Hepatocyte (in vitro differentiated cells): Measurements from ENCODE around the gene CCDC91.

Experiments
- EZH2 ChIP-seq: fragments of 200-600 bp; sonication (generic); IDR thresholded peaks from 2 replicates; pipeline ENCODE4 v1.6.1; 2016; ENCODE audit warnings: antibody characterized with exemption, mild to moderate bottlenecking, borderline replicate concordance
- TF ChIP-seq, protein P1 (sequence below): fragments of 200-600 bp; sonication (generic); IDR thresholded peaks from 2 replicates; pipeline ENCODE4 v1.5.1; 2016; ENCODE audit warnings: antibody characterized with exemption, mild to moderate bottlenecking; ENCODE audit not compliant: poor library complexity

DNA sequence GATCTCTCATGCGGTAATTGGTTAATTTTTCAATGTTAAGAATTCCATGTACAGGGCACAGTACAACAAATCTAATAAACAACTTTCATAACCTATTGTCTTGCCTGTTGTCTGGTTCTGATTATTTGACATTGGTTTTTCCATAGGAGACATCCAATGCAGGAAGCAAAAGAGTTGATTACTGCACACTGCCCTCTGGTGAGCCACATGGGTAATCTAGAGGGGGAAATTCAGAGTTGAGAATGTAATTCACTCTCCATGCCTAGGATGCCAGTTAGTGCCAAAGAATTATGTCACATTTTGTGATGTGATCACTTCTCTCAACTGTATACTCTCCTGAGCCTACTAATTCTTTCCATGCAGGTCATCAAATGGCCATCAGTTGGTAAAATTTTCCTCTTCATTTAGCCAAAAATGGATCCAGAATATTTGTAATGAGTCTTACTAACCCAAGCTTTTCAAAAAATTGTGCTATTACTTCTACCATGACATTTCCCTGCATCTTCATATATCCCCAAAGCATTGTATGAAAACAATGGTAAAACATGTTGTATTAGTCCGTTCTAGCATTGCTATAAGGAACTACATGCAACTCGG, 17.7 kb upstream of the CCDC91 start:
- TF ChIP-seq, protein P1, sequence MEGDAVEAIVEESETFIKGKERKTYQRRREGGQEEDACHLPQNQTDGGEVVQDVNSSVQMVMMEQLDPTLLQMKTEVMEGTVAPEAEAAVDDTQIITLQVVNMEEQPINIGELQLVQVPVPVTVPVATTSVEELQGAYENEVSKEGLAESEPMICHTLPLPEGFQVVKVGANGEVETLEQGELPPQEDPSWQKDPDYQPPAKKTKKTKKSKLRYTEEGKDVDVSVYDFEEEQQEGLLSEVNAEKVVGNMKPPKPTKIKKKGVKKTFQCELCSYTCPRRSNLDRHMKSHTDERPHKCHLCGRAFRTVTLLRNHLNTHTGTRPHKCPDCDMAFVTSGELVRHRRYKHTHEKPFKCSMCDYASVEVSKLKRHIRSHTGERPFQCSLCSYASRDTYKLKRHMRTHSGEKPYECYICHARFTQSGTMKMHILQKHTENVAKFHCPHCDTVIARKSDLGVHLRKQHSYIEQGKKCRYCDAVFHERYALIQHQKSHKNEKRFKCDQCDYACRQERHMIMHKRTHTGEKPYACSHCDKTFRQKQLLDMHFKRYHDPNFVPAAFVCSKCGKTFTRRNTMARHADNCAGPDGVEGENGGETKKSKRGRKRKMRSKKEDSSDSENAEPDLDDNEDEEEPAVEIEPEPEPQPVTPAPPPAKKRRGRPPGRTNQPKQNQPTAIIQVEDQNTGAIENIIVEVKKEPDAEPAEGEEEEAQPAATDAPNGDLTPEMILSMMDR, result peak; percentile 67
- TF ChIP-seq EZH2, result no peak
